PC-9 (cell line): ENCODE results near the gene SGCD. TPM values are rescaled to one million over a fixed set of nuclear protein-coding genes. Genes with fewer than 3 reads are reported as not detected.

ENCODE experiments used
- BruUV-seq: library from RNA; stranded (reverse); fragments of 400-500 nt; replicated peaks from 2 replicates; lab custom pipeline; 2021; lab: Mats Ljungman, UMichigan
- CTCF ChIA-PET: fragments of 300-600 bp; sonication (Branson Sonifier 250); formaldehyde crosslinking; loops from one replicate; lab custom pipeline; 2022; ENCODE audit warnings: antibody characterized with exemption; lab: Charles Lee
- POLR2A ChIA-PET: fragments of 300-600 bp; sonication (Branson Sonifier 250); formaldehyde crosslinking; loops from one replicate; lab custom pipeline; 2022; ENCODE audit warnings: antibody characterized with exemption; ENCODE audit not compliant: unreplicated experiment; lab: Charles Lee
- DNase-seq, 2 experiments: peaks; one replicate each; pipeline versions ENCODE4 v3.0.0 to v3.0.0-alpha.2; 2015 to 2022; ENCODE audit warnings: mixed read lengths in 1 of 2
- H2AFZ ChIP-seq: fragments of 200-600 bp; sonication (generic); 2 replicates; pipeline ENCODE4 v1.8.1; 2017; ENCODE audit warnings: antibody characterized with exemption
- H3F3A ChIP-seq: fragments of 200-600 bp; sonication (generic); 2 replicates; pipeline ENCODE4 v1.8.1; 2017; ENCODE audit warnings: antibody characterized with exemption, mild to moderate bottlenecking, low read depth; ENCODE audit not compliant: insufficient read depth
- H3K27ac ChIP-seq: fragments of 200-600 bp; sonication (generic); 2 replicates; pipeline ENCODE4 v1.6.1; 2016; ENCODE audit warnings: mixed run types
- H3K27me3 ChIP-seq: fragments of 200-600 bp; sonication (generic); 2 replicates; pipeline ENCODE4 v1.6.1; 2016; ENCODE audit warnings: low read depth, mixed run types; ENCODE audit not compliant: insufficient read depth
- H3K36me3 ChIP-seq: fragments of 200-600 bp; sonication (generic); 2 replicates; pipeline ENCODE4 v1.6.1; 2016; ENCODE audit warnings: low read depth, mixed run types
- H3K4me1 ChIP-seq: fragments of 200-600 bp; sonication (generic); replicated peaks from 2 replicates; pipeline ENCODE4 v1.6.1; 2016; ENCODE audit warnings: mixed run types; ENCODE audit not compliant: insufficient read depth
- H3K4me2 ChIP-seq: fragments of 200-600 bp; sonication (generic); 2 replicates; pipeline ENCODE4 v1.6.1; 2017; ENCODE audit warnings: mixed run types
- H3K4me3 ChIP-seq: fragments of 200-600 bp; sonication (generic); 2 replicates; pipeline ENCODE4 v1.6.1; 2016; ENCODE audit warnings: mixed run types
- H3K79me2 ChIP-seq: fragments of 200-600 bp; sonication (generic); 2 replicates; pipeline ENCODE4 v1.6.1; 2017; ENCODE audit warnings: low read depth, mixed run types
- H3K9me2 ChIP-seq: fragments of 200-600 bp; sonication (generic); 2 replicates; pipeline ENCODE4 v1.8.1; 2017; ENCODE audit warnings: mild to moderate bottlenecking; ENCODE audit not compliant: insufficient read depth
- H3K9me3 ChIP-seq: fragments of 200-600 bp; sonication (generic); 2 replicates; pipeline ENCODE4 v1.8.1; 2016; ENCODE audit warnings: low read depth; ENCODE audit not compliant: insufficient read depth
- H4K20me1 ChIP-seq: fragments of 200-600 bp; sonication (generic); 2 replicates; pipeline ENCODE4 v1.8.1; 2017; ENCODE audit not compliant: insufficient read depth
- CTCF ChIP-seq: fragments of 200-600 bp; sonication (generic); conservative IDR thresholded peaks from 2 replicates; pipeline ENCODE4 v1.6.1; 2017; ENCODE audit warnings: mixed run types, antibody characterized with exemption, mild to moderate bottlenecking, moderate library complexity
- EZH2 ChIP-seq: fragments of 200-600 bp; sonication (generic); IDR thresholded peaks from 2 replicates; pipeline ENCODE4 v1.8.0; 2017; ENCODE audit warnings: antibody characterized with exemption, low read depth
- intact Hi-C: fragments of 100-400 bp; cut with micrococcal nuclease; formaldehyde crosslinking; loops from one replicate; pipeline ENCODE4 v1.10.0; 2022; ENCODE audit not compliant: unreplicated experiment
- total RNA-seq: library from RNA; stranded (reverse); gene quantifications from 2 replicates; pipeline ENCODE4 v1.2.3, GENCODE V29; 2021

SGCD gene
- total RNA-seq, 1 experiment from 2014 or later: not detected

DNA sequence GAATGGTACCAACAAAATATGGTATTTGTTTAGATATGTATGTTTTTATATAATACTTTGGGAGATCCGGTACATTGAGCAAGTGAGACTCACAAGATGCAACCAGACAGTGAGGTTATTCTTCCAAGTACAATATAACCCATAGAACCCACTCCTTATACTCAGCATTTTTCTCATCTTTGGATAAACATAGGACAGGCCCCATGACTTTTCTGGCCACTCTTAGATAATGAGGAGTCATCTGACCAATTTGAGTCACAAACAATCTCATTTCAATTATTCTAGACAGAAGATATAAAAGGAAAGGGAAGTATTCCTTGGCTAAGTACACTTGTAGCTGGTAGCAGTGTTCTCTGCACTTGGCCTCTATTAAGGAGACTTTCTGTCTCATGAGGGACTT is 150.2 kb downstream of the SGCD start:
- Histone ChIP-seq H3K4me1 (no peaks in the 10 kb centered on the region), H3K27ac (no peak overlapping the region), H3K27me3 (no peaks in the 10 kb centered on the region), H3K79me2 (no peaks in the 10 kb centered on the region), H3K9me2 (no peaks in the 10 kb centered on the region), H3K4me3 (no peak overlapping the region), H3K36me3 (no peaks in the 10 kb centered on the region), H4K20me1 (no peaks in the 10 kb centered on the region), H3F3A (no peaks in the 10 kb centered on the region), H3K9me3 (no peaks in the 10 kb centered on the region), H2AFZ (no peak overlapping the region), H3K4me2 (no peak overlapping the region)
- intact Hi-C loops: loop anchor here (1.0 kb wide), 1 partner anchor 47 kb away; no protein-coding TSS in a partner anchor
- no TSS peak for BruUV-seq
- ChIA-PET CTCF (interaction anchor here (0.6 kb wide), 1 partner anchor 529 kb away, joined by 4 read pairs; no protein-coding TSS in a partner anchor), POLR2A (no interaction called here)
- no peak for DNase-seq
- TF ChIP-seq EZH2 (no peak), CTCF (no peak)

DNA sequence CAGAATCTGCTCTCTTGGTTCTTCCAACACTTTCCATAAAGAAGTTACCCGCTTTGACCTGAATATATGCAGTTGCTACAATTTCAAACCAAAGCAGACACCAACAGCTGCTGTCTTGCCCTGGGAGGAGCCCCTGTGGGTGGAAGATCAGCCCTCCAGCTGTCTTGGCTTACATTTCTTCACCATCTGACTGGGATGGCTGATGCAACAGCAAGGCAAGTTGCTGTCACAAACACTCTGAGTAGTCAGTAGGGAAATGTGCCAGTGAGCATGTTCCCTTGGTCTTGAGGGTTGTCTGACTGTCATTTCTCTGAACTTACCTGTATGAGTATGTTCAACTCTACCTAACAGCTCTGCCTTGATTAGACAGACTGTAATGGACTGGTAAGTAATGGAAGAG is 152.9 kb downstream of the SGCD start:
- Histone ChIP-seq H3K9me2 (no peaks in the 10 kb centered on the region), H3K36me3 (no peaks in the 10 kb centered on the region), H2AFZ (no peak overlapping the region), H4K20me1 (no peaks in the 10 kb centered on the region), H3K4me2 (no peak overlapping the region), H3K27ac (no peak overlapping the region), H3K27me3 (no peaks in the 10 kb centered on the region), H3K4me3 (no peak overlapping the region), H3K79me2 (no peaks in the 10 kb centered on the region), H3K9me3 (no peaks in the 10 kb centered on the region), H3F3A (no peaks in the 10 kb centered on the region), H3K4me1 (no peaks in the 10 kb centered on the region)
- no TSS peak for BruUV-seq
- CTCF ChIA-PET: no interaction called here
- intact Hi-C loops: no loop called here
- DNase-seq: no peak
- POLR2A ChIA-PET: no interaction called here
- no peak for TF ChIP-seq EZH2
- TF ChIP-seq CTCF: no peak

DNA sequence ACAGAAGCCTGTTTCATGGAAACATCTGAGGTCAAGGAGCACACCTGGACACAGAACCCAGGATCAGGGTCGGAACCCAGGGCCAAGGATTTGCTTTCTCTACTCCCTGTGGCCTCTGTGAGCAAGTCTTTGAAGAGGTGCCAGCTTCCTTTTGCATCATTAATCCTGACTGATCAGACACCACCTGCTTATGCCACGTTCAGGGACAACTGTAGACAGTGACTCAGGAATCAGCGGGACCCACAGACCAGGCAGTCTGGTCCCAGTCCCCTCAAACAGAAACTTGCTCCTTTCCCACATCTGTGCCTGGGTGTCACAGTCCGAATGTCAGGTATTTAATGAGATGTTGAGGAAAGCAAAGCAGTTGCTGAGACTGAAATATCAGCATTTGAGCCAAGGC is 154.8 kb downstream of the SGCD start:
- Histone ChIP-seq H4K20me1 (no peaks in the 10 kb centered on the region), H3K27me3 (no peaks in the 10 kb centered on the region), H3K36me3 (no peaks in the 10 kb centered on the region), H3F3A (no peaks in the 10 kb centered on the region), H3K9me2 (no peaks in the 10 kb centered on the region), H3K9me3 (no peaks in the 10 kb centered on the region), H3K79me2 (no peaks in the 10 kb centered on the region), H3K4me3 (no peak overlapping the region), H3K27ac (no peak overlapping the region), H2AFZ (no peak overlapping the region), H3K4me2 (no peak overlapping the region), H3K4me1 (no peaks in the 10 kb centered on the region)
- TF ChIP-seq EZH2 (no peak), CTCF (no peak)
- intact Hi-C loops: no loop called here
- no TSS peak for BruUV-seq
- POLR2A ChIA-PET: no interaction called here
- CTCF ChIA-PET: no interaction called here
- DNase-seq: no peak
